IPS DF 6.9 (cell line): ENCODE measurements around the gene KRT33B.
"Not testable (repeated sequence)": the region's sequence is repeated elsewhere in the genome, so short reads cannot be mapped to it uniquely, and the experiment has no call there.

ENCODE experiments used
- DNase-seq: peaks from one replicate; pipeline ENCODE4 v3.0.0-alpha.2; 2013; ENCODE audit warnings: low read depth, low spot score
- H3K27ac ChIP-seq: one replicate; pipeline ENCODE4 v1.5.1; 2013; ENCODE audit warnings: low read length, control low read depth
- H3K27me3 ChIP-seq: 2 replicates; pipeline ENCODE4 v1.6.1; 2013; ENCODE audit warnings: mild to moderate bottlenecking, low read length; ENCODE audit not compliant: control insufficient read depth, insufficient read depth
- H3K36me3 ChIP-seq: 2 replicates; pipeline ENCODE4 v1.6.1; 2013; ENCODE audit warnings: low read length; ENCODE audit not compliant: control insufficient read depth, insufficient read depth
- H3K4me1 ChIP-seq: 2 replicates; pipeline ENCODE4 v1.6.1; 2013; ENCODE audit warnings: low read length; ENCODE audit not compliant: control insufficient read depth, insufficient read depth
- H3K4me3 ChIP-seq: 2 replicates; pipeline ENCODE4 v1.5.1; 2013; ENCODE audit warnings: mild to moderate bottlenecking, low read length
- H3K9me3 ChIP-seq: 2 replicates; pipeline ENCODE4 v1.6.1; 2013; ENCODE audit warnings: low read length, inconsistent platforms; ENCODE audit not compliant: control insufficient read depth, insufficient read depth
- WGBS: extraction: QIAGEN DNeasy Blood & Tissue Kit; methylation state at CpG from one replicate; pipeline ENCODE4 v1.1.7; 2013; ENCODE audit warnings: mixed read lengths, missing lambda C conversion rate; ENCODE audit not compliant: insufficient read length, insufficient coverage; 5-methylcytosine and 5-hydroxymethylcytosine counted together

KRT33B gene

GRCh38 chr17:41393826-41394225, 24.2 kb upstream of the KRT33B start:
- DNase-seq = no peak
- H3K27me3 ChIP-seq = no peaks in the 10 kb centered on the region
- H3K4me3 ChIP-seq = no peak overlapping the region
- H3K36me3 ChIP-seq = no peaks in the 10 kb centered on the region
- H3K4me1 ChIP-seq = no peaks in the 10 kb centered on the region
- no peak overlapping the region for H3K27ac ChIP-seq
- H3K9me3 ChIP-seq = no peaks in the 10 kb centered on the region
- WGBS = no CpG with 5 or more reads among the region's 10 CpGs

GRCh38 chr17:41393294-41393693, 23.7 kb upstream of the KRT33B start:
- Histone ChIP-seq H3K9me3 (no peaks in the 10 kb centered on the region), H3K27me3 (no peaks in the 10 kb centered on the region), H3K36me3 (no peaks in the 10 kb centered on the region), H3K4me3 (no peak overlapping the region), H3K4me1 (no peaks in the 10 kb centered on the region), H3K27ac (no peak overlapping the region)
- WGBS = no CpG with 5 or more reads among the region's 5 CpGs
- no peak for DNase-seq

GRCh38 chr17:41392278-41392677, 22.7 kb upstream of the KRT33B start:
- no peak for DNase-seq
- H3K9me3 ChIP-seq = no peaks in the 10 kb centered on the region
- H3K36me3 ChIP-seq = no peaks in the 10 kb centered on the region
- no peaks in the 10 kb centered on the region for H3K4me1 ChIP-seq
- no peaks in the 10 kb centered on the region for H3K27me3 ChIP-seq
- no peak overlapping the region for H3K4me3 ChIP-seq
- no CpG with 5 or more reads among the region's 1 CpG for WGBS
- H3K27ac ChIP-seq = no peak overlapping the region

GRCh38 chr17:41391535-41391934, 21.9 kb upstream of the KRT33B start:
- DNase-seq = no peak
- no CpG with 5 or more reads among the region's 2 CpGs for WGBS

GRCh38 chr17:41390411-41390938, 20.9 kb upstream of the KRT33B start:
- Histone ChIP-seq H3K27ac (no peak overlapping the region), H3K4me1 (no peaks in the 10 kb centered on the region), H3K4me3 (no peak overlapping the region), H3K27me3 (no peaks in the 10 kb centered on the region), H3K9me3 (no peaks in the 10 kb centered on the region), H3K36me3 (no peaks in the 10 kb centered on the region)
- no CpG with 5 or more reads among the region's 7 CpGs for WGBS
- no peak for DNase-seq

More at GRCh38 chr17:41391535-41391934, 21.9 kb upstream of the KRT33B start:
- no peak overlapping the region for H3K4me3 ChIP-seq
- no peaks in the 10 kb centered on the region for H3K27me3 ChIP-seq
- no peaks in the 10 kb centered on the region for H3K9me3 ChIP-seq
- H3K4me1 ChIP-seq = no peaks in the 10 kb centered on the region
- H3K27ac ChIP-seq = no peak overlapping the region
- no peaks in the 10 kb centered on the region for H3K36me3 ChIP-seq

GRCh38 chr17:41387670-41388069, 18.1 kb upstream of the KRT33B start:
- DNase-seq = no peak
- H3K4me1 ChIP-seq = no peaks in the 10 kb centered on the region
- H3K27ac ChIP-seq = no peak overlapping the region
- WGBS = no CpG with 5 or more reads among the region's 4 CpGs
- no peaks in the 10 kb centered on the region for H3K9me3 ChIP-seq
- H3K27me3 ChIP-seq = no peaks in the 10 kb centered on the region
- no peak overlapping the region for H3K4me3 ChIP-seq
- H3K36me3 ChIP-seq = no peaks in the 10 kb centered on the region

GRCh38 chr17:41386227-41386626, 16.6 kb upstream of the KRT33B start:
- WGBS = no CpG with 5 or more reads among the region's 1 CpG
- DNase-seq = no peak

GRCh38 chr17:41383690-41384089, 14.1 kb upstream of the KRT33B start:
- H3K27me3 ChIP-seq = no peaks in the 10 kb centered on the region
- WGBS = no CpG with 5 or more reads among the region's 1 CpG
- no peak for DNase-seq

More at GRCh38 chr17:41386227-41386626, 16.6 kb upstream of the KRT33B start:
- H3K27me3 ChIP-seq = no peaks in the 10 kb centered on the region
- H3K4me3 ChIP-seq = no peak overlapping the region
- no peak overlapping the region for H3K27ac ChIP-seq
- H3K9me3 ChIP-seq = no peaks in the 10 kb centered on the region
- no peaks in the 10 kb centered on the region for H3K36me3 ChIP-seq
- H3K4me1 ChIP-seq = no peaks in the 10 kb centered on the region

GRCh38 chr17:41382394-41382793, 12.8 kb upstream of the KRT33B start:
- no CpG with 5 or more reads among the region's 1 CpG for WGBS
- Histone ChIP-seq H3K27me3 (no peaks in the 10 kb centered on the region), H3K4me3 (no peak overlapping the region), H3K4me1 (no peaks in the 10 kb centered on the region), H3K27ac (no peak overlapping the region), H3K36me3 (no peaks in the 10 kb centered on the region), H3K9me3 (no peaks in the 10 kb centered on the region)
- no peak for DNase-seq

More at GRCh38 chr17:41383690-41384089, 14.1 kb upstream of the KRT33B start:
- H3K4me3 ChIP-seq = no peak overlapping the region
- no peaks in the 10 kb centered on the region for H3K9me3 ChIP-seq
- no peaks in the 10 kb centered on the region for H3K36me3 ChIP-seq
- no peak overlapping the region for H3K27ac ChIP-seq
- H3K4me1 ChIP-seq = no peaks in the 10 kb centered on the region

- H3K27ac ChIP-seq, H3K4me3 ChIP-seq, DNase-seq, H3K4me1 ChIP-seq, H3K9me3 ChIP-seq, H3K27me3 ChIP-seq, H3K36me3 ChIP-seq: not testable (repeated sequence)
- no CpG with 5 or more reads among the region's 13 CpGs for WGBS
Observed at GRCh38 chr17:41381943-41382342, 12.3 kb upstream of the KRT33B start, which contains the start of gene KRT34. Gene KRT34 (minus strand): TSS chr17:41382306. CDS start chr17:41382246, 60 bp downstream.

GRCh38 chr17:41380091-41380490, 10.5 kb upstream of the KRT33B start:
- H3K27ac ChIP-seq, H3K27me3 ChIP-seq, H3K9me3 ChIP-seq, H3K4me3 ChIP-seq, H3K4me1 ChIP-seq, H3K36me3 ChIP-seq, DNase-seq: not testable (repeated sequence)
- no CpG with 5 or more reads among the region's 7 CpGs for WGBS
